Activated naive CD8-positive, alpha-beta T cell (primary cell): Measurements from ENCODE around the gene DNM3.
"Not testable (repeated sequence)": the region's sequence is repeated elsewhere in the genome, so short reads cannot be mapped to it uniquely, and the experiment has no call there.

Experiments used
- H3K27ac Mint-ChIP-seq: one replicate; pipeline ENCODE4 v1.8.0; 2021; ENCODE audit warnings: mixed read lengths
- H3K27me3 Mint-ChIP-seq: one replicate; pipeline ENCODE4 v1.8.0; 2021; ENCODE audit warnings: mixed read lengths
- H3K36me3 Mint-ChIP-seq: one replicate; pipeline ENCODE4 v1.8.0; 2021; ENCODE audit warnings: mixed read lengths
- H3K4me1 Mint-ChIP-seq: one replicate; pipeline ENCODE4 v1.8.0; 2021; ENCODE audit warnings: low read depth, mixed read lengths
- H3K4me3 Mint-ChIP-seq: one replicate; pipeline ENCODE4 v1.8.0; 2021; ENCODE audit warnings: mild to moderate bottlenecking, mixed read lengths
- H3K9me3 Mint-ChIP-seq: one replicate; pipeline ENCODE4 v1.8.0; 2021; ENCODE audit warnings: low read depth, mixed read lengths

The DNM3 gene

GRCh38 chr1:172431721-172432192 lies 590.5 kb downstream of the DNM3 start:
- Mint-ChIP-seq H3K36me3 (peaks cover 3% of the 10 kb centered on the region), H3K9me3 (no peaks in the 10 kb centered on the region), H3K27ac (peak overlapping the region; percentile 72), H3K4me1 (peaks cover 43% of the 10 kb centered on the region), H3K27me3 (no peaks in the 10 kb centered on the region), H3K4me3 (peak overlapping the region; percentile 54)

GRCh38 chr1:172437183-172437582 lies 595.9 kb downstream of the DNM3 start:
- H3K9me3 Mint-ChIP-seq, H3K27me3 Mint-ChIP-seq, H3K36me3 Mint-ChIP-seq, H3K4me3 Mint-ChIP-seq, H3K27ac Mint-ChIP-seq: not testable (repeated sequence)
- H3K4me1 Mint-ChIP-seq = peaks cover 39% of the 10 kb centered on the region

GRCh38 chr1:172442404-172442803 lies 601.1 kb downstream of the DNM3 start:
- H3K27ac Mint-ChIP-seq = peak overlapping the region; percentile 94
- H3K4me1 Mint-ChIP-seq = peaks cover 40% of the 10 kb centered on the region
- no peaks in the 10 kb centered on the region for H3K9me3 Mint-ChIP-seq
- H3K4me3 Mint-ChIP-seq = peak overlapping the region; percentile 95
- peaks cover 2% of the 10 kb centered on the region for H3K36me3 Mint-ChIP-seq
- H3K27me3 Mint-ChIP-seq = no peaks in the 10 kb centered on the region

GRCh38 chr1:172442843-172443565 lies 601.7 kb downstream of the DNM3 start:
- H3K27me3 Mint-ChIP-seq = no peaks in the 10 kb centered on the region
- peak overlapping the region; percentile 95 for H3K4me3 Mint-ChIP-seq
- H3K4me1 Mint-ChIP-seq = peaks cover 40% of the 10 kb centered on the region
- H3K36me3 Mint-ChIP-seq = peaks cover 2% of the 10 kb centered on the region
- peak overlapping the region; percentile 94 for H3K27ac Mint-ChIP-seq
- H3K9me3 Mint-ChIP-seq = no peaks in the 10 kb centered on the region

GRCh38 chr1:172443666-172444453 lies 602.6 kb downstream of the DNM3 start, which contains the start of gene PIGC:
Gene PIGC, minus strand, starts transcription at chr1:172444069. Its CDS starts 1,447 bp downstream, at chr1:172442622.
- no peaks in the 10 kb centered on the region for H3K9me3 Mint-ChIP-seq
- H3K27ac Mint-ChIP-seq = peak within 1 kb of the TSS; percentile 94
- H3K4me3 Mint-ChIP-seq = peak within 1 kb of the TSS; percentile 95
- peaks cover 40% of the 10 kb centered on the region for H3K4me1 Mint-ChIP-seq
- H3K36me3 Mint-ChIP-seq = no peaks in the 10 kb centered on the region
- H3K27me3 Mint-ChIP-seq = no peaks in the 10 kb centered on the region

- no peak overlapping the region for H3K27ac Mint-ChIP-seq
- H3K36me3 Mint-ChIP-seq = no peaks in the 10 kb centered on the region
- peaks cover 38% of the 10 kb centered on the region for H3K4me1 Mint-ChIP-seq
- H3K4me3 Mint-ChIP-seq = no peak overlapping the region
- H3K9me3 Mint-ChIP-seq = no peaks in the 10 kb centered on the region
- H3K27me3 Mint-ChIP-seq = no peaks in the 10 kb centered on the region
Measured at GRCh38 chr1:172446547-172446946, 605.2 kb downstream of the DNM3 start.

- no peaks in the 10 kb centered on the region for H3K9me3 Mint-ChIP-seq
- H3K4me1 Mint-ChIP-seq = peaks cover 27% of the 10 kb centered on the region
- no peak overlapping the region for H3K27ac Mint-ChIP-seq
- no peak overlapping the region for H3K4me3 Mint-ChIP-seq
- no peaks in the 10 kb centered on the region for H3K36me3 Mint-ChIP-seq
- H3K27me3 Mint-ChIP-seq = no peaks in the 10 kb centered on the region
Measured at GRCh38 chr1:172447641-172448040, 606.3 kb downstream of the DNM3 start.

- H3K36me3 Mint-ChIP-seq = no peaks in the 10 kb centered on the region
- H3K4me3 Mint-ChIP-seq = no peak overlapping the region
- H3K27me3 Mint-ChIP-seq = no peaks in the 10 kb centered on the region
- no peaks in the 10 kb centered on the region for H3K9me3 Mint-ChIP-seq
- no peak overlapping the region for H3K27ac Mint-ChIP-seq
- H3K4me1 Mint-ChIP-seq = peaks cover 19% of the 10 kb centered on the region
Measured at GRCh38 chr1:172448995-172449584, 607.8 kb downstream of the DNM3 start.

- H3K36me3 Mint-ChIP-seq = no peaks in the 10 kb centered on the region
- H3K4me3 Mint-ChIP-seq = no peak overlapping the region
- H3K4me1 Mint-ChIP-seq = peaks cover 14% of the 10 kb centered on the region
- no peaks in the 10 kb centered on the region for H3K27me3 Mint-ChIP-seq
- H3K9me3 Mint-ChIP-seq = no peaks in the 10 kb centered on the region
- no peak overlapping the region for H3K27ac Mint-ChIP-seq
Measured at GRCh38 chr1:172449585-172450523, 608.6 kb downstream of the DNM3 start.

GRCh38 chr1:172450524-172450885 lies 609.2 kb downstream of the DNM3 start:
- Mint-ChIP-seq H3K9me3 (no peaks in the 10 kb centered on the region), H3K36me3 (no peaks in the 10 kb centered on the region), H3K4me3 (no peak overlapping the region), H3K4me1 (peaks cover 14% of the 10 kb centered on the region), H3K27me3 (no peaks in the 10 kb centered on the region), H3K27ac (no peak overlapping the region)

GRCh38 chr1:172451002-172451443 lies 609.7 kb downstream of the DNM3 start:
- H3K36me3 Mint-ChIP-seq = no peaks in the 10 kb centered on the region
- peaks cover 14% of the 10 kb centered on the region for H3K4me1 Mint-ChIP-seq
- H3K27ac Mint-ChIP-seq = no peak overlapping the region
- no peak overlapping the region for H3K4me3 Mint-ChIP-seq
- H3K9me3 Mint-ChIP-seq = no peaks in the 10 kb centered on the region
- H3K27me3 Mint-ChIP-seq = no peaks in the 10 kb centered on the region

- peaks cover 2% of the 10 kb centered on the region for H3K27me3 Mint-ChIP-seq
Measured at GRCh38 chr1:172452536-172453152, 611.3 kb downstream of the DNM3 start.

GRCh38 chr1:172453153-172453545 lies 611.9 kb downstream of the DNM3 start:
- H3K27ac Mint-ChIP-seq = no peak overlapping the region
- peaks cover 14% of the 10 kb centered on the region for H3K4me1 Mint-ChIP-seq
- no peaks in the 10 kb centered on the region for H3K36me3 Mint-ChIP-seq
- no peak overlapping the region for H3K4me3 Mint-ChIP-seq
- peaks cover 2% of the 10 kb centered on the region for H3K27me3 Mint-ChIP-seq
- no peaks in the 10 kb centered on the region for H3K9me3 Mint-ChIP-seq

More at GRCh38 chr1:172452536-172453152, 611.3 kb downstream of the DNM3 start:
- no peaks in the 10 kb centered on the region for H3K36me3 Mint-ChIP-seq
- H3K27ac Mint-ChIP-seq = no peak overlapping the region
- H3K4me1 Mint-ChIP-seq = peaks cover 14% of the 10 kb centered on the region
- H3K4me3 Mint-ChIP-seq = no peak overlapping the region
- H3K9me3 Mint-ChIP-seq = no peaks in the 10 kb centered on the region

GRCh38 chr1:172453607-172454006 lies 612.3 kb downstream of the DNM3 start:
- Mint-ChIP-seq H3K27me3 (peaks cover 2% of the 10 kb centered on the region), H3K27ac (no peak overlapping the region), H3K9me3 (no peaks in the 10 kb centered on the region), H3K36me3 (no peaks in the 10 kb centered on the region), H3K4me1 (peaks cover 14% of the 10 kb centered on the region), H3K4me3 (no peak overlapping the region)
